Measurements from ENCODE around the gene KAZN.

GRCh38 chr1:14897547-14897946 lies 299.1 kb downstream of the KAZN start:
- TF ChIP-seq GLIS3 (CRISPR knock-in tag; IDR thresholded peaks at IDR 0.05) (no peak), ARNTL (CRISPR knock-in tag; IDR thresholded peaks at IDR 0.05; ENCODE audit: borderline replicate concordance, low read depth) (no peak), OSR1 (CRISPR knock-in tag; IDR thresholded peaks at IDR 0.05) (no peak), CREB5 (CRISPR knock-in tag; IDR thresholded peaks at IDR 0.05; ENCODE audit: low read depth) (no peak), PATZ1 (CRISPR knock-in tag; IDR thresholded peaks at IDR 0.05; ENCODE audit: borderline replicate concordance) (no peak), TSHZ2 (CRISPR knock-in tag; IDR thresholded peaks at IDR 0.05) (no peak)
